GM23338 (cell line): ENCODE data around the gene GPATCH2.

ENCODE experiments used
- CTCF ChIP-seq, 2 experiments: fragments of 200-600 bp in 1 of 2; sonication (generic) in 1 of 2; conservative IDR thresholded peaks; 2 replicates each; pipeline versions ENCODE4 v1.5.1 to v1.6.1; 2016 to 2017; ENCODE audit warnings: antibody characterized with exemption in 2 of 2, low read depth in 2 of 2, mild to moderate bottlenecking in 2 of 2, moderate library complexity in 1 of 2
- EZH2 ChIP-seq: fragments of 200-600 bp; sonication (generic); IDR thresholded peaks from one replicate; pipeline ENCODE4 v1.8.0; 2017; ENCODE audit warnings: antibody characterized with exemption, mild to moderate bottlenecking, low read depth; ENCODE audit not compliant: unreplicated experiment
- EZH2phosphoT487 ChIP-seq: fragments of 200-600 bp; sonication (generic); IDR thresholded peaks from one replicate; pipeline ENCODE4 v1.8.1; 2018; ENCODE audit warnings: antibody characterized with exemption; ENCODE audit not compliant: unreplicated experiment
- POLR2AphosphoS5 ChIP-seq: IDR thresholded peaks from 2 replicates; pipeline ENCODE4 v1.6.1; 2016; ENCODE audit warnings: antibody characterized with exemption, low read depth
- ZNF114 ChIP-seq: fragments of 250-450 bp; sonication (Bioruptor Pico); IDR thresholded peaks from 2 replicates; pipeline ENCODE4 v1.5.0; 2020; ENCODE audit warnings: mild to moderate bottlenecking, moderate library complexity
- TF ChIP-seq, protein P1 (sequence below): fragments of 250-450 bp; sonication (Bioruptor Pico); IDR thresholded peaks from 2 replicates; pipeline ENCODE4 v1.5.0; 2020; ENCODE audit warnings: mild to moderate bottlenecking, moderate library complexity

GRCh38 chr1:217553949-217554509, 76.9 kb downstream of the GPATCH2 start:
- TF ChIP-seq CTCF (conservative IDR thresholded peaks at IDR 0.05; ENCODE audit: low read depth in 2 of 2) (no peak), EZH2 (no peak), EZH2phosphoT487 (no peak), POLR2AphosphoS5 (no peak), ZNF114 (CRISPR knock-in tag) (no peak)
- TF ChIP-seq, protein P1, sequence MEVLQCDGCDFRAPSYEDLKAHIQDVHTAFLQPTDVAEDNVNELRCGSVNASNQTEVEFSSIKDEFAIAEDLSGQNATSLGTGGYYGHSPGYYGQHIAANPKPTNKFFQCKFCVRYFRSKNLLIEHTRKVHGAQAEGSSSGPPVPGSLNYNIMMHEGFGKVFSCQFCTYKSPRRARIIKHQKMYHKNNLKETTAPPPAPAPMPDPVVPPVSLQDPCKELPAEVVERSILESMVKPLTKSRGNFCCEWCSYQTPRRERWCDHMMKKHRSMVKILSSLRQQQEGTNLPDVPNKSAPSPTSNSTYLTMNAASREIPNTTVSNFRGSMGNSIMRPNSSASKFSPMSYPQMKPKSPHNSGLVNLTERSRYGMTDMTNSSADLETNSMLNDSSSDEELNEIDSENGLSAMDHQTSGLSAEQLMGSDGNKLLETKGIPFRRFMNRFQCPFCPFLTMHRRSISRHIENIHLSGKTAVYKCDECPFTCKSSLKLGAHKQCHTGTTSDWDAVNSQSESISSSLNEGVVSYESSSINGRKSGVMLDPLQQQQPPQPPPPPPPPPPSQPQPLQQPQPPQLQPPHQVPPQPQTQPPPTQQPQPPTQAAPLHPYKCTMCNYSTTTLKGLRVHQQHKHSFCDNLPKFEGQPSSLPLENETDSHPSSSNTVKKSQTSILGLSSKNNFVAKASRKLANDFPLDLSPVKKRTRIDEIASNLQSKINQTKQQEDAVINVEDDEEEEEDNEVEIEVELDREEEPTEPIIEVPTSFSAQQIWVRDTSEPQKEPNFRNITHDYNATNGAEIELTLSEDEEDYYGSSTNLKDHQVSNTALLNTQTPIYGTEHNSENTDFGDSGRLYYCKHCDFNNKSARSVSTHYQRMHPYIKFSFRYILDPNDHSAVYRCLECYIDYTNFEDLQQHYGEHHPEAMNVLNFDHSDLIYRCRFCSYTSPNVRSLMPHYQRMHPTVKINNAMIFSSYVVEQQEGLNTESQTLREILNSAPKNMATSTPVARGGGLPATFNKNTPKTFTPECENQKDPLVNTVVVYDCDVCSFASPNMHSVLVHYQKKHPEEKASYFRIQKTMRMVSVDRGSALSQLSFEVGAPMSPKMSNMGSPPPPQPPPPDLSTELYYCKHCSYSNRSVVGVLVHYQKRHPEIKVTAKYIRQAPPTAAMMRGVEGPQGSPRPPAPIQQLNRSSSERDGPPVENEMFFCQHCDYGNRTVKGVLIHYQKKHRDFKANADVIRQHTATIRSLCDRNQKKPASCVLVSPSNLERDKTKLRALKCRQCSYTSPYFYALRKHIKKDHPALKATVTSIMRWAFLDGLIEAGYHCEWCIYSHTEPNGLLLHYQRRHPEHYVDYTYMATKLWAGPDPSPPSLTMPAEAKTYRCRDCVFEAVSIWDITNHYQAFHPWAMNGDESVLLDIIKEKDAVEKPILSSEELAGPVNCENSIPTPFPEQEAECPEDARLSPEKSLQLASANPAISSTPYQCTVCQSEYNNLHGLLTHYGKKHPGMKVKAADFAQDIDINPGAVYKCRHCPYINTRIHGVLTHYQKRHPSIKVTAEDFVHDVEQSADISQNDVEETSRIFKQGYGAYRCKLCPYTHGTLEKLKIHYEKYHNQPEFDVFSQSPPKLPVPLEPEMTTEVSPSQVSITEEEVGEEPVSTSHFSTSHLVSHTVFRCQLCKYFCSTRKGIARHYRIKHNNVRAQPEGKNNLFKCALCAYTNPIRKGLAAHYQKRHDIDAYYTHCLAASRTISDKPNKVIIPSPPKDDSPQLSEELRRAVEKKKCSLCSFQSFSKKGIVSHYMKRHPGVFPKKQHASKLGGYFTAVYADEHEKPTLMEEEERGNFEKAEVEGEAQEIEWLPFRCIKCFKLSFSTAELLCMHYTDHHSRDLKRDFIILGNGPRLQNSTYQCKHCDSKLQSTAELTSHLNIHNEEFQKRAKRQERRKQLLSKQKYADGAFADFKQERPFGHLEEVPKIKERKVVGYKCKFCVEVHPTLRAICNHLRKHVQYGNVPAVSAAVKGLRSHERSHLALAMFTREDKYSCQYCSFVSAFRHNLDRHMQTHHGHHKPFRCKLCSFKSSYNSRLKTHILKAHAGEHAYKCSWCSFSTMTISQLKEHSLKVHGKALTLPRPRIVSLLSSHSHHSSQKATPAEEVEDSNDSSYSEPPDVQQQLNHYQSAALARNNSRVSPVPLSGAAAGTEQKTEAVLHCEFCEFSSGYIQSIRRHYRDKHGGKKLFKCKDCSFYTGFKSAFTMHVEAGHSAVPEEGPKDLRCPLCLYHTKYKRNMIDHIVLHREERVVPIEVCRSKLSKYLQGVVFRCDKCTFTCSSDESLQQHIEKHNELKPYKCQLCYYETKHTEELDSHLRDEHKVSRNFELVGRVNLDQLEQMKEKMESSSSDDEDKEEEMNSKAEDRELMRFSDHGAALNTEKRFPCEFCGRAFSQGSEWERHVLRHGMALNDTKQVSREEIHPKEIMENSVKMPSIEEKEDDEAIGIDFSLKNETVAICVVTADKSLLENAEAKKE (CRISPR knock-in tag): no peak
